ENCODE measurements around the gene MRGPRF.

DNA sequence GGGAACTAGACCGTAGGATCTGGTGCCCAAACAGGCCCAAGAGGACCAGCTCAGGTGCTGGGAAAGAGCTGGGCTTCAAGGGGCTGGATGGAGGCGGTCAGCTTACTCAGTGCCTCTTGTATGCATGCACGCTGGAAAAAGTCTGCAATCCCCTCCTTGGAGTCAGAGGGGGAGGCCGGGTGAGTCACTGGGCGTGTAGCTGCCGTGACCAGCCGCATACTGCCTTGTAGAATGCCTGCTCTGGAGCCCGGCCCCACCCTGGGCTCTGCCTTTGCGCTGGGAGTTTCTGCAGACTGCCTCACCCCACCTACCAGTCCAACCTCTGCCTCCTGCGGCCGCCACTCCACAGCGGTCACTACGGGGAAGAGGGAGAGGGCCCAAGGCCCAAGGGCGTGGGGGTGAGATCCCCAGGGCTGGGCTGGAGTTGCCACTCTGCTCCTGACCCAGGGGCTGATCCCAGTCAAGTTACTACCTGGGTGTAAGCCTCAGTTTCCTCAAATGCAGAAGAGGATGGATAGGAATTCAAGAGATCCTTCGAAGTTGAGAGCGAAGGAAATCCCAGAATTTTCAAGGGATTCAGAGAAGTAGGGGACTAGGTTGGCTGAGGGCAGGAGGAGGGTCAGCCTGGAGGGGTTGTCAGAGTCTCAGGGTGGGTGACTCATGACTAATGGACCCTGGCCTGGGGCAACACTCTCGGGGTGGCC lies 4.2 kb downstream of the MRGPRF start:
- TF ChIP-seq, protein P1, sequence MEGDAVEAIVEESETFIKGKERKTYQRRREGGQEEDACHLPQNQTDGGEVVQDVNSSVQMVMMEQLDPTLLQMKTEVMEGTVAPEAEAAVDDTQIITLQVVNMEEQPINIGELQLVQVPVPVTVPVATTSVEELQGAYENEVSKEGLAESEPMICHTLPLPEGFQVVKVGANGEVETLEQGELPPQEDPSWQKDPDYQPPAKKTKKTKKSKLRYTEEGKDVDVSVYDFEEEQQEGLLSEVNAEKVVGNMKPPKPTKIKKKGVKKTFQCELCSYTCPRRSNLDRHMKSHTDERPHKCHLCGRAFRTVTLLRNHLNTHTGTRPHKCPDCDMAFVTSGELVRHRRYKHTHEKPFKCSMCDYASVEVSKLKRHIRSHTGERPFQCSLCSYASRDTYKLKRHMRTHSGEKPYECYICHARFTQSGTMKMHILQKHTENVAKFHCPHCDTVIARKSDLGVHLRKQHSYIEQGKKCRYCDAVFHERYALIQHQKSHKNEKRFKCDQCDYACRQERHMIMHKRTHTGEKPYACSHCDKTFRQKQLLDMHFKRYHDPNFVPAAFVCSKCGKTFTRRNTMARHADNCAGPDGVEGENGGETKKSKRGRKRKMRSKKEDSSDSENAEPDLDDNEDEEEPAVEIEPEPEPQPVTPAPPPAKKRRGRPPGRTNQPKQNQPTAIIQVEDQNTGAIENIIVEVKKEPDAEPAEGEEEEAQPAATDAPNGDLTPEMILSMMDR (conservative IDR thresholded peaks at IDR 0.05; ENCODE audit: low read length), result no peak
- TF ChIP-seq EZH2phosphoT487 (IDR thresholded peaks at IDR 0.05; ENCODE audit: borderline replicate concordance, low read depth, low read length), result no peak
